Esophagus (tissue), 2 donors: ENCODE results near the gene MAF. TPM values are rescaled to one million over a fixed set of nuclear protein-coding genes. Genes with fewer than 3 reads are reported as not detected.

Source experiments
- H3K27ac ChIP-seq, 2 donors: one replicate each; pipeline ENCODE4 v1.5.1; 2013; ENCODE audit warnings: low read depth in 2 of 2, mild to moderate bottlenecking in 2 of 2, inconsistent platforms in 1 of 2, low read length in 1 of 2, moderate library complexity in 1 of 2
- H3K27me3 ChIP-seq, 2 donors: one replicate each; pipeline ENCODE4 v1.6.1; 2013; ENCODE audit warnings: low read length in 2 of 2, control low read depth in 1 of 2, mild to moderate bottlenecking in 1 of 2; ENCODE audit not compliant: insufficient read depth in 2 of 2, control insufficient read depth in 1 of 2
- H3K36me3 ChIP-seq, 2 donors: one replicate each; pipeline ENCODE4 v1.6.1; 2013; ENCODE audit warnings: low read length in 1 of 2; ENCODE audit not compliant: control insufficient read depth in 2 of 2, insufficient read depth in 2 of 2
- H3K4me1 ChIP-seq, 2 donors: one replicate each; pipeline ENCODE4 v1.6.1; 2013; ENCODE audit warnings: low read length in 1 of 2; ENCODE audit not compliant: control insufficient read depth in 2 of 2, insufficient read depth in 2 of 2
- H3K4me3 ChIP-seq, 2 donors: one replicate each; pipeline ENCODE4 v1.5.1; 2013; ENCODE audit warnings: low read length in 2 of 2, mild to moderate bottlenecking in 2 of 2, low read depth in 1 of 2, moderate library complexity in 1 of 2
- H3K9me3 ChIP-seq, 2 donors: one replicate each; pipeline ENCODE4 v1.6.1; 2013; ENCODE audit warnings: mild to moderate bottlenecking in 2 of 2, low read depth in 1 of 2, low read length in 1 of 2, moderate library complexity in 1 of 2; ENCODE audit not compliant: control insufficient read depth in 2 of 2, insufficient read depth in 1 of 2
- WGBS, 2 donors: extraction: QIAGEN DNeasy Blood & Tissue Kit; methylation state at CpG; one replicate each; pipeline ENCODE4 v1.1.7; 2013; 5-methylcytosine and 5-hydroxymethylcytosine counted together
- polyA plus RNA-seq, 2 donors: library from polyadenylated mRNA; stranded (reverse); fragments of 200-250 nt; gene quantifications; one replicate each; pipeline ENCODE4 v1.2.3, GENCODE V29; 2013
- donor health status: healthy with polysubstance abuse.
- donor health status: Bipolar disorder and iron deficiency.

The MAF gene
- polyA plus RNA-seq, 2 donors: 11.0 to 12.2 TPM

DNA sequence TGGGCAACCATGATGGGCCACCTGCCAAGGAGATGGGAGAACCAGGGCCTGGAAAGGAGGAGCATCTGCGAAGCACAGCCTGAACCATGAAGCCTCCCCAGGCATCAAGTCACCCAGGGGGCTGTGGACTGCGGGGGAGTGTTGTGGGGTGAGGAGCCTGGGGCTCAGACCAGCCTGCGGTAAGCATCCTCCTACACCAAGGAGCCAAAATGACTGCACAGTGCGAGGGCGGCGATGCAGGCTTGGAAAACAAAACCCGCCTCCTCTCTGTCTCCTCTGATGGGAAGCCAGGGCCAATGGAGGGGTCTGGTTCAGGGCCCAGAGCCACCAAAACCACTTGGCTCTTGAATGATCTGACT is 18.1 kb upstream of the MAF start:
- H3K4me1 ChIP-seq: no peaks in the 10 kb centered on the region
- no peaks in the 10 kb centered on the region for H3K9me3 ChIP-seq
- no peak overlapping the region for H3K4me3 ChIP-seq
- H3K27me3 ChIP-seq: no peaks in the 10 kb centered on the region
- H3K36me3 ChIP-seq: no peaks in the 10 kb centered on the region
- H3K27ac ChIP-seq: no peak overlapping the region
- WGBS, 2 donors: 76 to 84% methylated on average over 7 of the region's 7 CpGs

DNA sequence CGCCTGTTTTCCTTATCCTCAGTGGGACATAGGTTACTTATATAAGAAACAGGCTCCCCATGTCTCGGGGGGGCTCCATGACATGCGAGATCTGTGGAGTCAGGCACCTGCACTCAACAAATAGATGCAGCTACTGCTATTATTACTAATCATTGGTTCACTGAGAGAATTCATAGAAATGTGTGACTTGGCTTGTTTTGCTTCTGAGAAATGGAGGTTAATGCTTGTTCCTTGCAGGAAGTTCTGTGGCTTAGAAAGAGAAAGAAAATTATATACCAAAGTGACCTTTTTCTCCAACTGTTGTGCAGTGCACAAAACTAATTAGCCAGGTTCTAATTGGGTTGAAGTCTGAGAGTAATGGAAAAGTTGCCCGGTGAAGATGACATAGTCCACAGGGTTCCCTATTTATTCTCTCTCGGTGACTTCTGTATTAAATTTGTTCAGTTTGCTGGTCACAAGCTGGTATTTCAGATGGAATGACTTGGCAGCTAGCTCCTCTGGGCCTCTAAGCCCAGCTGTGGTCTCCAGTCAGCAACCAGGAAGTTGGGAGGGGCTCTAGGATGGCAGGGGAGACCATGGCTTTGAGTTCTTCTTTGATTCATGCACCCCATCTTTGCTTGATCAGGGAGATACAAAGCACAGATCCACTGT is 17.6 kb upstream of the MAF start:
- Histone ChIP-seq H3K4me1 (no peaks in the 10 kb centered on the region), H3K27me3 (no peaks in the 10 kb centered on the region), H3K9me3 (no peaks in the 10 kb centered on the region), H3K4me3 (no peak overlapping the region), H3K36me3 (no peaks in the 10 kb centered on the region), H3K27ac (no peak overlapping the region)
- WGBS, 2 donors: 80 to 81% methylated on average over 5 of the region's 5 CpGs

DNA sequence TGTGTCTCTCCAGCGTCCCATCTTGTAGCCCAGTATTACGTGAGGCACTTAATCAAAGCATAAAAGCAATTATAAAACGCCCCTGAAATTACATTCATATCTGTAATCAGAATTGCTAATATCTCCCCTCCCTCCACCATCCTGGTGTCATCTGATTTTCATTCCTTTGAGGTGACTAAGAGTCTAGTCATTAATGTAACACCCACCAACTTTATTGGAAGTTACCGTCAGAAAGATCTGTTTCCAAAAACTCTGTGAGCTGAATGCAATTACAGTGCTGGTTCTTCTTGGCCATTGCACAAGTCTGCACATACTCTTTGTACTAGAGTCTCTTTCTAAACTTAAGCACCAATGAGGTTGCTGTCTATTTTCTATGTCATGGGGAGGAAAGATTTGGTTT is 12.5 kb upstream of the MAF start:
- Histone ChIP-seq H3K27ac (no peak overlapping the region), H3K27me3 (no peaks in the 10 kb centered on the region), H3K4me1 (no peaks in the 10 kb centered on the region), H3K9me3 (no peaks in the 10 kb centered on the region), H3K4me3 (no peak overlapping the region), H3K36me3 (no peaks in the 10 kb centered on the region)
- WGBS, 2 donors: 68 to 75% methylated on average over 4 of the region's 4 CpGs

DNA sequence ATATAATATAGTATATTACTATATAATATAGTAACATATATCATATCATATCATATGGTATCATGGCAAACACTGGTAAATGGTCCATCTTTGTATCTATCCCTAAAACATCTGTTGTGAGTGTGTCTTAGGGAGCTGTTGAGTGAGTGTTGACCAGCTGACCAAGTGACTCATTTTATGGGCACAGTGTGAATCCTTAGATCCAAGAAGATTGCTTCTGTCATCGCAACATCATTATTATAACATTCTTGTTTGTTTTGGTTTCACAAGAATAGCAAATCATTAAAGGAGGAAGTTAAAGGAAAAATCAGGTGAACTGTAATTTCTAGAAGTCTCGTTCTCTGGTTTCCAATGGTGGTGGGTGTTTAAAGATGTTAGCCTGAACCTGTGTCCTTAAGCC is 11.7 kb upstream of the MAF start:
- Histone ChIP-seq H3K27me3 (no peaks in the 10 kb centered on the region), H3K27ac (no peak overlapping the region), H3K4me1 (no peaks in the 10 kb centered on the region), H3K9me3 (no peaks in the 10 kb centered on the region), H3K36me3 (no peaks in the 10 kb centered on the region), H3K4me3 (no peak overlapping the region)
- 81 to 90% methylated on average over 2 of the region's 2 CpGs for WGBS, 2 donors

DNA sequence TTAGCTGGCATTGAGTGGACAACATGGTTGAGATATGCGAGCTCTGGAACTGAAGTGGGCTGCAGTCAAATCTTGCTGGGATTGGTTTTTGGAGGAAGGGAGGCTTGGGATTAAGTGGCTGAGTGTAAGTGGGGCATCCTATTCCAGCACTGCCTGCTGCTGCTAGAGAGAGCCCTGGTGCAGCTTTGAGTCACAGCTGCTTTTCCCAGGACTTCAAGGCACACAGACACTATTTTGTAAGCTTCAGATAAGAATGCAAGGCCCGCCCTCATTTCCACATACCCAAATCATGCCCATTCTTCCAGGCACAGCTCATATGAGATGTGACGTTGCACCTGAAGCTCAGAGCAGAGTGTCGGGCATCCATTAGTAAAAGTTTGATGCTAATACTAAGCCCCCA is 10.2 kb upstream of the MAF start:
- no peak overlapping the region for H3K4me3 ChIP-seq
- 94 to 95% methylated on average over 4 of the region's 4 CpGs for WGBS, 2 donors
- H3K36me3 ChIP-seq: no peaks in the 10 kb centered on the region
- no peaks in the 10 kb centered on the region for H3K27me3 ChIP-seq
- H3K4me1 ChIP-seq: no peaks in the 10 kb centered on the region
- no peak overlapping the region for H3K27ac ChIP-seq
- no peaks in the 10 kb centered on the region for H3K9me3 ChIP-seq

DNA sequence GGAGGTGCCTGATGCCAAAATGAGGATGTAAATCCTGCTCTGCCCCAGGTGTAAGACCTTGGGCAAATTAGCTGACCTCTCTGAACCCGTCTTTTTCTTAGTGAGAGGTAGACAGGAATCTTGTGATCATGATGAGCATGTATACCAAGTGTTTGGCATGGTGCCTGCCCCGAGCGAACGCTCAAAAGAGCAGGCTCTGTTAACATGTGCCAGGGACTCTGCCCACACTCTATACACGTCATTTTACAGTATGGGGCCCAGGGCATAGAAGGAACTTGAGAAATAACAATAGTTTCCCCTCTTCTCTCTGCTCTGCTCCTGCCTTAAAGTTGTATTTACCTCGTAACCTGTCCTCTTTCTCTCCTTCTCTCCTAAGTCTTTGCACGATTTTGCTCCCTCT is 9.3 kb upstream of the MAF start:
- Histone ChIP-seq H3K27ac (no peak overlapping the region), H3K9me3 (no peaks in the 10 kb centered on the region)
- WGBS, 2 donors: 49 to 63% methylated on average over 7 of the region's 7 CpGs

DNA sequence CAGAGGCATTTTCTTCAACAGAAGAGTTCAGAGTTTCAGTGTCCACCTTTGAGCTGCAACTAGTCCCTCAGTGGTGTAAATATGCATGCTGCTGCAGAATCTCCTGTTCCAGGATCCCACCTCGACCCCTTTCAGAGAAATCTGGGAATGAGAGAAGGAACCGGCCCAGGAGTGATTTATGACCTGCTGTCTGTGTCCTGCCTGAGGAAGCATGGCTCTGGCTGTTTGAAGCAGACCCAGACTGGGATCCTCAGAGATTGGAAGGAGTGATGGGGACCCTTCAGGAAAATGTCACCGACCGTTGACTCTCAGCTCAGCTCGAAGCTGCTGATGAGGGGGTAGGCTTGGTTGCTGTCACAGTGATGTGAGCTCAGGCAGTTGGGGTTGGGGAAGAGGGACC is 8.4 kb upstream of the MAF start:
- Histone ChIP-seq H3K27ac (no peak overlapping the region), H3K36me3 (no peaks in the 10 kb centered on the region), H3K27me3 (no peaks in the 10 kb centered on the region), H3K9me3 (no peaks in the 10 kb centered on the region), H3K4me3 (no peak overlapping the region), H3K4me1 (no peaks in the 10 kb centered on the region)
- WGBS, 2 donors: 70 to 80% methylated on average over 5 of the region's 5 CpGs

More for the DNA sequence above, 9.3 kb upstream of the MAF start:
- Histone ChIP-seq H3K4me1 (no peaks in the 10 kb centered on the region), H3K36me3 (no peaks in the 10 kb centered on the region), H3K4me3 (no peak overlapping the region), H3K27me3 (no peaks in the 10 kb centered on the region)

DNA sequence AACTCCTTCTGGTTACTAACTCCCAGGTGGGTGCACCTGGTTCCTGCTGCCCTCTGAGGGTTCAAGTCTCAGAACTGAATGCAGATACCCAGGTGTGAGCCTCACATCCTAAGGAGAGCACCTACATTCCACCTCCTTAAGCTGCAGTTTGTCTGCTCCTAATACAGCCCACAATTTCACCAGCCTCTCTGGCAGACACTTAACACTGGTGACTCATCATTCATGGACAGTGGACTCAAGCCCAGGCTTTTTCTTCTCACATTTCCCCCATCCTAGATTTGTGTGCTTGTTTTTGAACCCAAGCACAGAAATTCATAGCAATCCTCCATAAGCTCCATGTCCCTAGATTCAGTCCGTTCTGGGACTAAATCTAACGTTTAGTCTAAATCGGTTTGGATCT is 7.0 kb upstream of the MAF start:
- no peak overlapping the region for H3K27ac ChIP-seq
- WGBS, 2 donors: 44 to 66% methylated on average over 3 of the region's 3 CpGs
- H3K36me3 ChIP-seq: no peaks in the 10 kb centered on the region
- no peaks in the 10 kb centered on the region for H3K9me3 ChIP-seq
- no peaks in the 10 kb centered on the region for H3K27me3 ChIP-seq
- H3K4me1 ChIP-seq: no peaks in the 10 kb centered on the region
- H3K4me3 ChIP-seq: no peak overlapping the region

DNA sequence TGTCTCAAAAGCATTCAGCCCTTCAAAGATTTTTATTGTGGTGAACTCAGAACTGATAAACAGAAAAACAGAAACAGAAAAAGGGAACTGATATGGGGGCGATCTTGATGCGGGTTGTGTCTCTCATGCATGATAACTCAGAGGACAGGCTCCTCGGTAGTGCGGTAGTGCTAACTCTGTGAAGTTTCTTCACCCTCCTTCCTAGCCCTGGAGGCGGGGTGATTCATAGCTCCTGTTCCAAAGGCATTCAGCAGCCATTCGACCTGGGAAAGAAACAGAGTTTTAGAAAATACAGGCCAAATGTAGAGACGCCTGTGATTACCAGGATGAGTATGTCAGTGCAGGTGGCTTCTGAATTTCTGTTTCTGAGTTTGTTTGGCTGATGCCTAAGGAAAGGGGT is 5.5 kb upstream of the MAF start:
- WGBS, 2 donors: 29 to 51% methylated on average over 7 of the region's 7 CpGs
- Histone ChIP-seq H3K4me1 (no peaks in the 10 kb centered on the region), H3K27me3 (no peaks in the 10 kb centered on the region), H3K36me3 (no peaks in the 10 kb centered on the region), H3K9me3 (no peaks in the 10 kb centered on the region), H3K27ac (peak overlapping the region in 1 of 2 donors; percentile 37), H3K4me3 (no peak overlapping the region)

DNA sequence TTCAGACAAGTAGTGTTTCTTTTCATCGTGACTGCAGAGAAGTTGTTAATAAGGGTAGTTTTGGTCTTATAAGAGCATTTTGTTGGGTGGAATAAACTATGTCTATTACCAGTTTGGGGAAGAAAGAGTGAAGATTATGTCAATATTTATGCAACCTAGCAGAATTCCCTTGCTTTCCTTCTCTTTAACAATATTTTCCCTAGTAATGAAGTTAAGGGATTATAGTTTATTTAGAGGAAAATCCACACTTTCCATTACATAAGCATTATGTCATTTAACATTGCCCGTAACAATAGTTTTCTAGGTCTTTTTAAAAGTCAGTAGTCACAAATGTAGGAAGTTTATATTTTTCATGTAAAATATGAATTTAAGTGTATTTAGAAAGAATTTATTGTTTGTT is 2.5 kb upstream of the MAF start:
- Histone ChIP-seq H3K36me3 (peaks cover 0 to 4% of the 10 kb centered on the region in 2 donors), H3K9me3 (no peaks in the 10 kb centered on the region), H3K27me3 (no peaks in the 10 kb centered on the region), H3K4me1 (no peaks in the 10 kb centered on the region), H3K27ac (peak overlapping the region in 1 of 2 donors; percentile 49), H3K4me3 (peak overlapping the region in 1 of 2 donors; percentile 93)
- WGBS, 2 donors: 56 to 58% methylated on average over 2 of the region's 2 CpGs
